ENCODE data around the gene TMEM37.

DNA sequence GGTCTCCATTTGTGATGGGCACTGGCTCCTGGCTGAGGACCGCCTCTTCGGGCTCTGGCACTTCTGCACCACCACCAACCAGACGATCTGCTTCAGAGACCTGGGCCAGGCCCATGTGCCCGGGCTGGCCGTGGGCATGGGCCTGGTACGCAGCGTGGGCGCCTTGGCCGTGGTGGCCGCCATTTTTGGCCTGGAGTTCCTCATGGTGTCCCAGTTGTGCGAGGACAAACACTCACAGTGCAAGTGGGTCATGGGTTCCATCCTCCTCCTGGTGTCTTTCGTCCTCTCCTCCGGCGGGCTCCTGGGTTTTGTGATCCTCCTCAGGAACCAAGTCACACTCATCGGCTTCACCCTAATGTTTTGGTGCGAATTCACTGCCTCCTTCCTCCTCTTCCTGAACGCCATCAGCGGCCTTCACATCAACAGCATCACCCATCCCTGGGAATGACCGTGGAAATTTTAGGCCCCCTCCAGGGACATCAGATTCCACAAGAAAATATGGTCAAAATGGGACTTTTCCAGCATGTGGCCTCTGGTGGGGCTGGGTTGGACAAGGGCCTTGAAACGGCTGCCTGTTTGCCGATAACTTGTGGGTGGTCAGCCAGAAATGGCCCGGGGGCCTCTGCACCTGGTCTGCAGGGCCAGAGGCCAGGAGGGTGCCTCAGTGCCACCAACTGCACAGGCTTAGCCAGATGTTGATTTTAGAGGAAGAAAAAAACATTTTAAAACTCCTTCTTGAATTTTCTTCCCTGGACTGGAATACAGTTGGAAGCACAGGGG, 5.5 kb downstream of the TMEM37 start:
- TF ChIP-seq, protein P1, sequence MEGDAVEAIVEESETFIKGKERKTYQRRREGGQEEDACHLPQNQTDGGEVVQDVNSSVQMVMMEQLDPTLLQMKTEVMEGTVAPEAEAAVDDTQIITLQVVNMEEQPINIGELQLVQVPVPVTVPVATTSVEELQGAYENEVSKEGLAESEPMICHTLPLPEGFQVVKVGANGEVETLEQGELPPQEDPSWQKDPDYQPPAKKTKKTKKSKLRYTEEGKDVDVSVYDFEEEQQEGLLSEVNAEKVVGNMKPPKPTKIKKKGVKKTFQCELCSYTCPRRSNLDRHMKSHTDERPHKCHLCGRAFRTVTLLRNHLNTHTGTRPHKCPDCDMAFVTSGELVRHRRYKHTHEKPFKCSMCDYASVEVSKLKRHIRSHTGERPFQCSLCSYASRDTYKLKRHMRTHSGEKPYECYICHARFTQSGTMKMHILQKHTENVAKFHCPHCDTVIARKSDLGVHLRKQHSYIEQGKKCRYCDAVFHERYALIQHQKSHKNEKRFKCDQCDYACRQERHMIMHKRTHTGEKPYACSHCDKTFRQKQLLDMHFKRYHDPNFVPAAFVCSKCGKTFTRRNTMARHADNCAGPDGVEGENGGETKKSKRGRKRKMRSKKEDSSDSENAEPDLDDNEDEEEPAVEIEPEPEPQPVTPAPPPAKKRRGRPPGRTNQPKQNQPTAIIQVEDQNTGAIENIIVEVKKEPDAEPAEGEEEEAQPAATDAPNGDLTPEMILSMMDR (IDR thresholded peaks at IDR 0.05) = no peak
- no peak for TF ChIP-seq POLR2A (IDR thresholded peaks at IDR 0.05)
- TF ChIP-seq EP300 (IDR thresholded peaks at IDR 0.05) = no peak
